Trophoblast cell (in vitro differentiated cells and primary cell): ENCODE data around the gene RASL12.
"Not testable (repeated sequence)": the region's sequence is repeated elsewhere in the genome, so short reads cannot be mapped to it uniquely, and the experiment has no call there.

ENCODE experiments used
- DNase-seq, 2 donors: peaks; one replicate each; pipeline ENCODE4 v3.0.0-alpha.2; 2016
- H2AFZ ChIP-seq: 2 replicates; pipeline ENCODE4 v1.6.1; 2013; ENCODE audit warnings: low read length, moderate library complexity, mild to moderate bottlenecking; ENCODE audit not compliant: insufficient read depth, poor library complexity
- H2AK5ac ChIP-seq: 2 replicates; pipeline ENCODE4 v1.6.1; 2013; ENCODE audit warnings: mild to moderate bottlenecking, low read length
- H2BK120ac ChIP-seq: 2 replicates; pipeline ENCODE4 v1.6.1; 2013; ENCODE audit warnings: low read length, mild to moderate bottlenecking, moderate library complexity; ENCODE audit not compliant: insufficient read depth, poor library complexity
- H2BK12ac ChIP-seq: 2 replicates; pipeline ENCODE4 v1.6.1; 2013; ENCODE audit warnings: mild to moderate bottlenecking, low read length, moderate library complexity
- H2BK5ac ChIP-seq: 2 replicates; pipeline ENCODE4 v1.6.1; 2013; ENCODE audit warnings: low read length, low read depth, moderate library complexity, mild to moderate bottlenecking; ENCODE audit not compliant: poor library complexity
- H3K14ac ChIP-seq: 2 replicates; pipeline ENCODE4 v1.6.1; 2013; ENCODE audit warnings: mild to moderate bottlenecking, low read length
- H3K18ac ChIP-seq: 2 replicates; pipeline ENCODE4 v1.6.1; 2013; ENCODE audit warnings: mild to moderate bottlenecking, low read length
- H3K23ac ChIP-seq: 2 replicates; pipeline ENCODE4 v1.6.1; 2013; ENCODE audit warnings: low read length
- H3K27ac ChIP-seq: 2 replicates; pipeline ENCODE4 v1.5.1; 2013; ENCODE audit warnings: low read depth, mild to moderate bottlenecking, inconsistent platforms, low read length, moderate library complexity
- H3K27me3 ChIP-seq: 2 replicates; pipeline ENCODE4 v1.6.1; 2013; ENCODE audit warnings: inconsistent platforms, mild to moderate bottlenecking, low read length, moderate library complexity; ENCODE audit not compliant: insufficient read depth
- H3K36me3 ChIP-seq, 2 experiments: 1 replicate in 1 of 2; 2 replicates in 1 of 2; pipeline ENCODE4 v1.6.1; 2013; ENCODE audit warnings: low read length in 2 of 2, mild to moderate bottlenecking in 2 of 2, moderate library complexity in 1 of 2; ENCODE audit not compliant: insufficient read depth in 2 of 2, control insufficient read depth in 1 of 2
- H3K4ac ChIP-seq: 2 replicates; pipeline ENCODE4 v1.6.1; 2013; ENCODE audit warnings: low read depth, mild to moderate bottlenecking, low read length, moderate library complexity
- H3K4me1 ChIP-seq, 2 experiments: 1 replicate in 1 of 2; 2 replicates in 1 of 2; pipeline ENCODE4 v1.6.1; 2013; ENCODE audit warnings: low read length in 2 of 2, mild to moderate bottlenecking in 2 of 2, moderate library complexity in 1 of 2; ENCODE audit not compliant: insufficient read depth in 2 of 2, control insufficient read depth in 1 of 2
- H3K4me2 ChIP-seq: 2 replicates; pipeline ENCODE4 v1.6.1; 2013; ENCODE audit warnings: inconsistent platforms, mild to moderate bottlenecking, low read length, moderate library complexity
- H3K4me3 ChIP-seq: 2 replicates; pipeline ENCODE4 v1.5.1; 2013; ENCODE audit warnings: mild to moderate bottlenecking, low read depth, low read length, inconsistent platforms
- H3K79me1 ChIP-seq: one replicate; pipeline ENCODE4 v1.6.1; 2013; ENCODE audit warnings: low read length
- H3K79me2 ChIP-seq: 2 replicates; pipeline ENCODE4 v1.6.1; 2013; ENCODE audit warnings: low read length, mild to moderate bottlenecking; ENCODE audit not compliant: control insufficient read depth, insufficient read depth, poor library complexity
- H3K9ac ChIP-seq: 2 replicates; pipeline ENCODE4 v1.6.1; 2013; ENCODE audit warnings: mild to moderate bottlenecking, low read length
- H3K9me3 ChIP-seq: 2 replicates; pipeline ENCODE4 v1.6.1; 2013; ENCODE audit warnings: low read depth, mild to moderate bottlenecking, control low read depth, inconsistent platforms, low read length; ENCODE audit not compliant: insufficient read depth
- H4K12ac ChIP-seq: 2 replicates; pipeline ENCODE4 v1.6.1; 2013; ENCODE audit warnings: low read depth, mild to moderate bottlenecking, low read length, moderate library complexity
- H4K8ac ChIP-seq: 2 replicates; pipeline ENCODE4 v1.6.1; 2013; ENCODE audit warnings: low read depth, mild to moderate bottlenecking, low read length, moderate library complexity
- H4K91ac ChIP-seq: one replicate; pipeline ENCODE4 v1.6.1; 2013; ENCODE audit warnings: low read depth, mild to moderate bottlenecking, low read length, moderate library complexity
- WGBS: extraction: QIAGEN DNeasy Blood & Tissue Kit; methylation state at CpG from one replicate; pipeline ENCODE4 v1.1.7; 2013; ENCODE audit warnings: missing lambda C conversion rate; ENCODE audit not compliant: insufficient read length, insufficient coverage; ENCODE audit errors: extremely low coverage; 5-methylcytosine and 5-hydroxymethylcytosine counted together

The RASL12 gene

GRCh38 chr15:65094294-65094995 lies 26.7 kb upstream of the RASL12 start:
- Histone ChIP-seq H3K14ac (no peak overlapping the region), H3K79me1 (no peaks in the 10 kb centered on the region)

GRCh38 chr15:65093793-65094170 lies 26.0 kb upstream of the RASL12 start:
- not testable (repeated sequence) for H3K9me3 ChIP-seq, H2AFZ ChIP-seq, H3K23ac ChIP-seq, H3K27me3 ChIP-seq, H4K12ac ChIP-seq, H3K27ac ChIP-seq, H3K4me3 ChIP-seq, H2BK12ac ChIP-seq, H3K79me2 ChIP-seq, H3K4ac ChIP-seq, H4K8ac ChIP-seq, H3K14ac ChIP-seq, H3K79me1 ChIP-seq, H3K9ac ChIP-seq, H2BK120ac ChIP-seq, DNase-seq, H2AK5ac ChIP-seq, H2BK5ac ChIP-seq, H3K36me3 ChIP-seq, H4K91ac ChIP-seq, H3K4me1 ChIP-seq, H3K4me2 ChIP-seq, H3K18ac ChIP-seq
- no CpG with 5 or more reads among the region's 13 CpGs for WGBS

More at GRCh38 chr15:65094294-65094995, 26.7 kb upstream of the RASL12 start:
- no CpG with 5 or more reads among the region's 14 CpGs for WGBS
- no peak overlapping the region for H4K12ac ChIP-seq
- H2AFZ ChIP-seq = no peak overlapping the region
- H4K91ac ChIP-seq = no peak overlapping the region
- H3K4me3 ChIP-seq = no peak overlapping the region
- H3K4me2 ChIP-seq = no peak overlapping the region
- DNase-seq = no peak
- H3K79me2 ChIP-seq = no peaks in the 10 kb centered on the region
- H3K18ac ChIP-seq = no peak overlapping the region
- no peaks in the 10 kb centered on the region for H3K27me3 ChIP-seq
- no peak overlapping the region for H3K4ac ChIP-seq
- H2AK5ac ChIP-seq = no peak overlapping the region
- no peak overlapping the region for H2BK12ac ChIP-seq
- H3K9ac ChIP-seq = no peak overlapping the region
- peaks cover 8 to 13% of the 10 kb centered on the region in 2 experiments for H3K36me3 ChIP-seq
- H3K27ac ChIP-seq = no peak overlapping the region
- no peaks in the 10 kb centered on the region for H3K9me3 ChIP-seq
- no peak overlapping the region for H2BK5ac ChIP-seq
- H3K4me1 ChIP-seq = peaks cover 0 to under 1% of the 10 kb centered on the region in 2 experiments
- no peak overlapping the region for H2BK120ac ChIP-seq
- H4K8ac ChIP-seq = no peak overlapping the region
- no peak overlapping the region for H3K23ac ChIP-seq

- H4K8ac ChIP-seq = no peak overlapping the region
- DNase-seq = no peak
- no peak overlapping the region for H3K4me3 ChIP-seq
- H3K9me3 ChIP-seq = no peaks in the 10 kb centered on the region
- H2BK12ac ChIP-seq = no peak overlapping the region
- H3K4me2 ChIP-seq = no peak overlapping the region
- no peak overlapping the region for H3K4ac ChIP-seq
- H3K79me1 ChIP-seq = no peaks in the 10 kb centered on the region
- H3K9ac ChIP-seq = no peak overlapping the region
- peaks cover 3 to 5% of the 10 kb centered on the region in 2 experiments for H3K36me3 ChIP-seq
- H2BK5ac ChIP-seq = no peak overlapping the region
- H3K27ac ChIP-seq = no peak overlapping the region
- H2AK5ac ChIP-seq = no peak overlapping the region
- H2BK120ac ChIP-seq = no peak overlapping the region
- H3K79me2 ChIP-seq = no peaks in the 10 kb centered on the region
- H3K18ac ChIP-seq = no peak overlapping the region
- H3K14ac ChIP-seq = no peak overlapping the region
- no peaks in the 10 kb centered on the region for H3K27me3 ChIP-seq
- H4K91ac ChIP-seq = no peak overlapping the region
- peaks cover 0 to 2% of the 10 kb centered on the region in 2 experiments for H3K4me1 ChIP-seq
- no peak overlapping the region for H3K23ac ChIP-seq
- WGBS = no CpG with 5 or more reads among the region's 17 CpGs
- no peak overlapping the region for H4K12ac ChIP-seq
- H2AFZ ChIP-seq = no peak overlapping the region
Observed at GRCh38 chr15:65092911-65093792, 25.4 kb upstream of the RASL12 start.

- Histone ChIP-seq H3K27ac (no peak overlapping the region), H4K12ac (no peak overlapping the region), H3K27me3 (no peaks in the 10 kb centered on the region), H4K8ac (no peak overlapping the region), H3K4me3 (no peak overlapping the region), H3K9ac (no peak overlapping the region), H3K18ac (no peak overlapping the region), H3K14ac (no peak overlapping the region), H2AK5ac (no peak overlapping the region), H2BK120ac (no peak overlapping the region), H3K79me1 (no peaks in the 10 kb centered on the region), H3K4me2 (no peak overlapping the region), H3K79me2 (no peaks in the 10 kb centered on the region), H2AFZ (no peak overlapping the region), H3K23ac (no peak overlapping the region), H3K36me3 (peaks cover 0 to 3% of the 10 kb centered on the region in 2 experiments), H3K4ac (no peak overlapping the region), H2BK12ac (no peak overlapping the region), H3K4me1 (peaks cover 0 to 2% of the 10 kb centered on the region in 2 experiments), H2BK5ac (no peak overlapping the region), H4K91ac (no peak overlapping the region), H3K9me3 (no peaks in the 10 kb centered on the region)
- WGBS = no CpG with 5 or more reads among the region's 12 CpGs
- DNase-seq = no peak
Observed at GRCh38 chr15:65091946-65092770, 24.4 kb upstream of the RASL12 start.
